Ovary (tissue), 9 donors: Measurements from ENCODE around the gene ERBIN. TPM values are rescaled to one million over a fixed set of nuclear protein-coding genes. Genes with fewer than 3 reads are reported as not detected.

Source experiments
- DNase-seq, 5 donors: peaks; one replicate each; pipeline ENCODE4 v3.0.0-alpha.2; 2019 to 2020
- H3K27ac ChIP-seq, 2 donors: fragments of 200-600 bp; one replicate each; pipeline versions ENCODE4 v1.5.1 to v1.8.0; 2019 to 2022
- H3K27me3 ChIP-seq: fragments of 200-600 bp; one replicate; pipeline ENCODE4 v1.8.0; 2022
- H3K36me3 ChIP-seq: fragments of 200-600 bp; sonication (generic); one replicate; pipeline ENCODE4 v1.5.1; 2019
- H3K4me1 ChIP-seq: one replicate; pipeline ENCODE4 v1.8.1; 2013; ENCODE audit warnings: mild to moderate bottlenecking, moderate library complexity; ENCODE audit not compliant: insufficient read depth
- H3K4me3 ChIP-seq: fragments of 200-600 bp; sonication (generic); one replicate; pipeline ENCODE4 v1.5.1; 2017
- H3K9me3 ChIP-seq, 2 donors: fragments of 200-600 bp in 1 of 2; sonication (generic) in 1 of 2; one replicate each; pipeline versions ENCODE4 v1.5.1 to v1.8.1; 2013 to 2019; ENCODE audit warnings: mild to moderate bottlenecking in 1 of 2, moderate library complexity in 1 of 2
- EP300 ChIP-seq: sonication (generic); formaldehyde crosslinking; IDR thresholded peaks from one replicate; pipeline ENCODE4 v1.6.1; 2017; ENCODE audit warnings: antibody characterized with exemption
- POLR2A ChIP-seq: fragments of 450-650 bp; IDR thresholded peaks from one replicate; pipeline ENCODE4 v1.6.1; 2017; ENCODE audit warnings: antibody characterized with exemption, mild to moderate bottlenecking, moderate library complexity
- WGBS, 3 donors: extraction: QIAGEN DNeasy Blood & Tissue Kit in 1 of 3; methylation state at CpG; one replicate each; pipeline versions ENCODE4 v1.1.5 to v1.1.7; 2013 to 2017; 5-methylcytosine and 5-hydroxymethylcytosine counted together
- intact Hi-C, 4 donors: fragments of 100-400 bp; cut with DNase I; formaldehyde crosslinking; loops; one replicate each; pipeline versions ENCODE4 v1.11.0 to v1.15.1; 2022 to 2023
- polyA plus RNA-seq, 2 donors: library from polyadenylated mRNA; stranded (reverse); fragments of 200-250 nt in 1 of 2; fragments of 350-450 nt in 1 of 2; fragmentation: Illumina TruSeq in 1 of 2; extraction: RNeasy Lipid Tissue Mini Kit (QIAGEN cat#74804) in 1 of 2; gene quantifications; one replicate each; pipeline ENCODE4 v1.2.3, GENCODE V29; 2013 to 2014
- total RNA-seq, 7 donors: library from RNA; depleted of rRNA in 2 of 7; stranded (reverse); fragments of >200 nt in 2 of 7; fragmentation: NEBNext Ultra II Directional in 3 of 7; extraction: Animal tissue kit (Norgen Biotek cat#: 25700) in 3 of 7; gene quantifications; one replicate each; pipeline versions ENCODE4 v1.1.0 to v1.2.4, GENCODE V29; 2016 to 2023
- TF ChIP-seq, protein P1 (sequence below), 3 donors: fragments of 450-650 bp in 2 of 3; fragments of 200-600 bp in 1 of 3; IDR thresholded peaks; one replicate each; pipeline versions ENCODE4 v1.5.1 to v1.8.0; 2016 to 2022; ENCODE audit warnings: antibody characterized with exemption in 3 of 3, mild to moderate bottlenecking in 1 of 3
- donor health status: DM: no; HTN: no; CAD: no; lungs with moderate emphysema.
- donor health status: DM: no; HTN: no; CAD: no.
- donor health status: Bipolar disorder and iron deficiency.
- donor health status: DM: yes; HTN: yes; CAD: no.
- donor health status: DM: no; HTN: no; CAD: no.
- donor health status: DM: yes; HTN: yes; CAD: no.

The ERBIN gene
- total and polyA plus RNA-seq, 9 donors, result 20.2 to 67.9 (median 57.5) TPM

- no peaks in the 10 kb centered on the region for H3K9me3 ChIP-seq
- no peaks in the 10 kb centered on the region for H3K36me3 ChIP-seq
- DNase-seq, result no peak
- WGBS, 3 donors, result 87 to 90% (median 88%) methylated on average over 6 of the region's 6 CpGs
- H3K4me1 ChIP-seq, result no peaks in the 10 kb centered on the region
- H3K4me3 ChIP-seq, result no peak overlapping the region
- intact Hi-C loops, result no loop called here
- TF ChIP-seq POLR2A, result no peak
- no peak for TF ChIP-seq EP300
- H3K27me3 ChIP-seq, result no peaks in the 10 kb centered on the region
- H3K27ac ChIP-seq, result no peak overlapping the region
These were observed 89.0 kb downstream of the ERBIN start for GRCh38 chr5:66015196-66015960.

- H3K4me3 ChIP-seq, result no peak overlapping the region
- no peaks in the 10 kb centered on the region for H3K27me3 ChIP-seq
- no peaks in the 10 kb centered on the region for H3K36me3 ChIP-seq
- no peak for TF ChIP-seq EP300
- TF ChIP-seq POLR2A, result no peak
- TF ChIP-seq, protein P1, sequence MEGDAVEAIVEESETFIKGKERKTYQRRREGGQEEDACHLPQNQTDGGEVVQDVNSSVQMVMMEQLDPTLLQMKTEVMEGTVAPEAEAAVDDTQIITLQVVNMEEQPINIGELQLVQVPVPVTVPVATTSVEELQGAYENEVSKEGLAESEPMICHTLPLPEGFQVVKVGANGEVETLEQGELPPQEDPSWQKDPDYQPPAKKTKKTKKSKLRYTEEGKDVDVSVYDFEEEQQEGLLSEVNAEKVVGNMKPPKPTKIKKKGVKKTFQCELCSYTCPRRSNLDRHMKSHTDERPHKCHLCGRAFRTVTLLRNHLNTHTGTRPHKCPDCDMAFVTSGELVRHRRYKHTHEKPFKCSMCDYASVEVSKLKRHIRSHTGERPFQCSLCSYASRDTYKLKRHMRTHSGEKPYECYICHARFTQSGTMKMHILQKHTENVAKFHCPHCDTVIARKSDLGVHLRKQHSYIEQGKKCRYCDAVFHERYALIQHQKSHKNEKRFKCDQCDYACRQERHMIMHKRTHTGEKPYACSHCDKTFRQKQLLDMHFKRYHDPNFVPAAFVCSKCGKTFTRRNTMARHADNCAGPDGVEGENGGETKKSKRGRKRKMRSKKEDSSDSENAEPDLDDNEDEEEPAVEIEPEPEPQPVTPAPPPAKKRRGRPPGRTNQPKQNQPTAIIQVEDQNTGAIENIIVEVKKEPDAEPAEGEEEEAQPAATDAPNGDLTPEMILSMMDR (IDR thresholded peaks at IDR 0.05), result no peak
- no peaks in the 10 kb centered on the region for H3K9me3 ChIP-seq
- intact Hi-C loops, result no loop called here
- H3K27ac ChIP-seq, result no peak overlapping the region
- H3K4me1 ChIP-seq, result no peaks in the 10 kb centered on the region
- WGBS, 3 donors, result 81 to 86% (median 84%) methylated on average over 1 of the region's 1 CpG
- DNase-seq, result no peak
These were observed 95.2 kb downstream of the ERBIN start for GRCh38 chr5:66021585-66021984.

DNA sequence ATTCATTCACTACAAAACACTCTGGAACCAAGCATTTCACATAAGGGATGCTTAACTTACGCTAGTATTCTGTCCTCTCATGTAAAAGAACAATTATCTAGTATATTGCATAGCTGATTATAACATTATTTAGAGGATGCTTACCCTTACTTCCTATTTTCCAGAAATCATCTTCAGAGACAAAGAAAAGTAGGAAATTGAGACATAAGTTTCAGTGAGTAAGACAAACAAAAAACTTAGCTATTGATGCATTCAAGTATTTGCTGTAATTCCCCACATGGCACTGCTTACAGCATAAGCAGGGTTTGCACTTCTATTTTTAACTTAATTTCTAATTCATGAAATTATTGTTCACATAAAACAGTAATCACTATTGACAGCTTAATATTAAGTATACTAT lies 112.9 kb downstream of the ERBIN start:
- Histone ChIP-seq H3K27me3 (no peaks in the 10 kb centered on the region), H3K36me3 (no peaks in the 10 kb centered on the region), H3K9me3 (no peaks in the 10 kb centered on the region), H3K4me3 (no peak overlapping the region), H3K27ac (no peak overlapping the region), H3K4me1 (no peaks in the 10 kb centered on the region)
- intact Hi-C loops, result no loop called here
- 91 to 98% (median 94%) methylated on average over 1 of the region's 1 CpG for WGBS, 3 donors
- DNase-seq, result no peak
- TF ChIP-seq POLR2A, result no peak
- TF ChIP-seq EP300, result no peak
- TF ChIP-seq, protein P1 (IDR thresholded peaks at IDR 0.05), result no peak

DNA sequence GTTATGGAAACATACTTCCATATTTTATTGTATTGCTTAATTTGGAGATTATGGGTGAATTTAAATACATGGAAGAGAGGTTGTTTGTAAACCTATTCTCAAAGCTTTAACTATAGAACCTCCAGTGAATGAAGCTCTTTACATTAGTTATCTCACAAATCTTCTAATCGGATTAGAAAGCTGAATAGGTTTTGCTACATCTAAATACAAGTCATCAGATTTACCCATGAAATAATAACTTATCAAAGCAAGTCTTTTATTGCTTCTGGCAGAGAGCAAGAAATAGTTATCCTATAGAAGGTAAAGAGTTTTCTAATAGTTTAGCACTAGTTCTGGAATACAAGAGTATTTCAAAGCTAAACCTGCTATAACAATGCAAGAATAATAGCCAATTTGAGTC lies 113.3 kb downstream of the ERBIN start:
- H3K36me3 ChIP-seq, result no peaks in the 10 kb centered on the region
- 94 to 100% (median 95%) methylated on average over 1 of the region's 1 CpG for WGBS, 3 donors
- TF ChIP-seq POLR2A, result no peak
- TF ChIP-seq, protein P1 (IDR thresholded peaks at IDR 0.05), result no peak
- no peak for TF ChIP-seq EP300
- no peak overlapping the region for H3K4me3 ChIP-seq
- intact Hi-C loops, result no loop called here
- H3K4me1 ChIP-seq, result no peaks in the 10 kb centered on the region
- no peaks in the 10 kb centered on the region for H3K9me3 ChIP-seq
- no peaks in the 10 kb centered on the region for H3K27me3 ChIP-seq
- DNase-seq, result no peak
- H3K27ac ChIP-seq, result no peak overlapping the region

- Histone ChIP-seq H3K4me1 (no peaks in the 10 kb centered on the region), H3K27me3 (no peaks in the 10 kb centered on the region), H3K4me3 (no peak overlapping the region), H3K9me3 (no peaks in the 10 kb centered on the region), H3K27ac (no peak overlapping the region), H3K36me3 (no peaks in the 10 kb centered on the region)
- 7 to 28% (median 11%) methylated on average over 1 of the region's 1 CpG for WGBS, 3 donors
- DNase-seq, result no peak
- no peak for TF ChIP-seq POLR2A
- TF ChIP-seq, protein P1 (IDR thresholded peaks at IDR 0.05), result no peak
- intact Hi-C loops, result no loop called here
These were observed 115.3 kb downstream of the ERBIN start for GRCh38 chr5:66041627-66042026.
